ENCODE measurements around the gene PRELID3B. TPM values are rescaled to one million over a fixed set of nuclear protein-coding genes. Genes with fewer than 3 reads are reported as not detected.

PRELID3B gene
- total and polyA plus RNA-seq, 2 of the 8 experiments (the other 6 are each of a cell fraction or from before 2014, with no cell fraction given) = 8.1 to 50.5 TPM

DNA sequence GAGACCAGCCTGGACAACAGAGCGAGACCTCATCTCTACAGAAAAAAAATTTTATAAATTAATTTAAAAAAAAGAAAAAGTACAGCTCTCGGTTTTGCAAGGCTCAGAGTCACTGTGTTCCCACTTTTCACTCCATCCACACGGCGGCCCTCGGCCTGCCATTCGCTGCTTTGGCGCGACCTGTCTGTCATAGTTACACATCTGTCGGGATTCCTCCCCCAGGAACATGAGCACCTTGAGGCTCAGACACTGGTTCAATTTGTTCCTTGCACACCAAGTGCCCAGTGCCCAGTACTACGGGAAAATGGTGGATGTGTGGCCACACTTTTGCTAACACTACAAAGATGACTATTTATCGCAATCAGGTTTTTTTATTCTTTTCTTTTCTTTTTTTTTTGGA, 43.9 kb downstream of the PRELID3B start:
- Histone ChIP-seq H3K36me3 (ENCODE audit: control insufficient read depth in 2 of 4, insufficient read depth in 4 of 4, low read length in 3 of 4) (peaks cover 5 to 28% (median 16%) of the 10 kb centered on the region in 4 experiments; a peak in 7 of 8 replicates), H3K4me3 (ENCODE audit: extremely low read depth in 1 of 4, insufficient read depth in 2 of 4, low read depth in 3 of 4, low read length in 4 of 4) (no peak overlapping the region), H3K9me3 (ENCODE audit: insufficient read depth in 2 of 2, low read depth in 1 of 2, low read length in 1 of 2) (no peaks in the 10 kb centered on the region), H2BK20ac (ENCODE audit: low read length) (no peak overlapping the region), H3K4ac (replicated peaks; ENCODE audit: insufficient read length, low read depth, low read length) (no peak overlapping the region), H3K79me2 (ENCODE audit: control insufficient read depth in 1 of 2, insufficient read depth in 2 of 2, low read length in 2 of 2) (no peaks in the 10 kb centered on the region), H3K4me1 (replicated peaks in 1 of 4; ENCODE audit: control insufficient read depth in 3 of 4, insufficient read depth in 4 of 4, low read length in 3 of 4) (no peaks in the 10 kb centered on the region; a peak in 1 of 7 replicates), H2BK5ac (ENCODE audit: low read depth, low read length) (no peak overlapping the region), H3K79me1 (ENCODE audit: low read depth, low read length) (no peaks in the 10 kb centered on the region), H3K23me2 (ENCODE audit: low read depth, low read length) (no peaks in the 10 kb centered on the region), H3K4me2 (ENCODE audit: insufficient read depth in 1 of 2, low read depth in 2 of 2, low read length in 2 of 2) (no peak overlapping the region), H4K5ac (ENCODE audit: insufficient read length, low read depth, low read length) (no peak overlapping the region), H2BK120ac (replicated peaks; ENCODE audit: low read depth, low read length) (no peak overlapping the region), H3K27me3 (replicated peaks in 1 of 4; ENCODE audit: control insufficient read depth in 3 of 4, extremely low read depth in 1 of 4, insufficient read depth in 3 of 4, low read length in 3 of 4) (no peaks in the 10 kb centered on the region), H3K27ac (ENCODE audit: low read depth, low read length) (no peak overlapping the region), H2BK12ac (ENCODE audit: low read depth, low read length) (no peak overlapping the region), H2AK5ac (ENCODE audit: low read depth, low read length) (no peak overlapping the region), H4K20me1 (replicated peaks in 1 of 2; ENCODE audit: control insufficient read depth in 1 of 2, insufficient read depth in 2 of 2, low read length in 2 of 2) (peaks cover 0 to 6% of the 10 kb centered on the region in 2 experiments), H4K8ac (ENCODE audit: extremely low read depth, insufficient read depth, low read length) (no peak overlapping the region), H2BK15ac (ENCODE audit: low read length) (no peak overlapping the region), H3K56ac (replicated peaks; ENCODE audit: insufficient read length, low read depth, low read length) (no peak overlapping the region), H2AFZ (ENCODE audit: low read length) (no peak overlapping the region), H3K9ac (replicated peaks in 1 of 4; ENCODE audit: extremely low read depth in 1 of 4, low read depth in 3 of 4, low read length in 3 of 4) (no peak overlapping the region), H3K18ac (ENCODE audit: extremely low read depth, low read length) (no peak overlapping the region), H3K23ac (ENCODE audit: insufficient read length) (no peak overlapping the region), H3K14ac (ENCODE audit: insufficient read length) (no peak overlapping the region), H4K91ac (replicated peaks; ENCODE audit: insufficient read length, low read length) (no peak overlapping the region)
- ChIA-PET CTCF (ENCODE audit: partially characterized antibody) (interaction anchor here (1.0 to 1.4 kb wide), 3 partner anchors 11 to 348 kb away, joined by 3 to 4 read pairs (median 3); partner anchors contain the start of gene STX16), POLR2A (ENCODE audit: partially characterized antibody) (interaction anchor here (1.0 to 1.7 kb wide), 2 partner anchors 10 to 14 kb away, joined by 3 to 4 read pairs; no protein-coding TSS in a partner anchor)
- no peak for DNase-seq (ENCODE audit: low read depth in 1 of 2, low spot score in 2 of 2)
- 85% methylated on average over 11 of the region's 11 CpGs; no CpG with 5 or more reads in 1 of the 2 experiments for WGBS, 2 experiments (ENCODE audit: extremely low coverage in 1 of 2, insufficient coverage in 1 of 2, insufficient read length in 1 of 2, insufficient replicate concordance in 2 of 2, low coverage in 1 of 2, low lambda C conversion rate in 2 of 2, missing lambda C conversion rate in 1 of 2)
- FAIRE-seq = no peak
- TF ChIP-seq SP2 (IDR thresholded peaks at IDR 0.05; ENCODE audit: low read length) = no peak
- no peak for TF ChIP-seq TBP (IDR thresholded peaks at IDR 0.05; ENCODE audit: low read depth, low read length)
